ENCODE data around the gene CCM2L. TPM values are rescaled to one million over a fixed set of nuclear protein-coding genes. Genes with fewer than 3 reads are reported as not detected.

CCM2L gene
- polyA plus RNA-seq, 4 donors: 0.22 to 7.5 (median 1.5) TPM

DNA sequence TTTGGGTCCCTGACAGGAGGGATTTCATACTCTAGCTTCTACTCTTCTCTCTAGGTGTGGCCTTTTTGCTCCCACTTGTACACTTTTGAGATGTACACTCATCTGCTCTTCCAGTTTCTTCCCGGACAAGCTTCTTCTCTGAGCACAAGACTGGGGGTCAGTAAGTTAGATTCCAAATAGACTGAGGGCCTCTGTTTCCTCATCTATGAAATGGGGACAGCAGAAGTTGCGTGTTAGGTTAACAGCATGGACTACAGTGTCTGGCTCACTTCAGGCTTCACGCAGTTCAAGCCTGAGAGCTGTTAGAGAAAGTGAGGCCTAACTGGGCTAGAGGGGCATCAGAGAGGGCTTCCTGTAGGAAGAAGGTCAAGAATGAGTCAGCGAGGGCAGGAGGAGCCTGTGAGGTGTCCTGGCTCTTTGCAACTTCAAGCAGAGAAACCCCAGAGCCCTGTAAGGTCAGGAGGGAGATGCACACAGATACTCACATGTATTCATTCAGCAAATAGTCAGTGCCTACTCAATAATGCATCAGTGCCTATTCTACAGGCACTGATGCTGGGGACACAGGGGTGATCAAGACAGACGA is 21.7 kb upstream of the CCM2L start:
- Histone ChIP-seq H3K27me3 (ENCODE audit: control insufficient read depth in 3 of 3, insufficient read depth in 3 of 3, low read length in 3 of 3) (peaks cover 0 to 3% (median under 1%) of the 10 kb centered on the region in 3 donors), H3K4me1 (ENCODE audit: control insufficient read depth in 3 of 3, insufficient read depth in 2 of 3, low read depth in 1 of 3, low read length in 2 of 3) (no peaks in the 10 kb centered on the region), H3K27ac (ENCODE audit: low read depth in 1 of 3, low read length in 2 of 3) (no peak overlapping the region), H3K9me3 (ENCODE audit: control insufficient read depth in 2 of 2, insufficient read depth in 1 of 2, low read depth in 1 of 2, low read length in 1 of 2) (no peaks in the 10 kb centered on the region), H3K36me3 (ENCODE audit: control insufficient read depth in 3 of 3, insufficient read depth in 2 of 3, low read depth in 1 of 3, low read length in 3 of 3) (no peaks in the 10 kb centered on the region), H3K4me3 (ENCODE audit: low read depth in 1 of 3, low read length in 3 of 3) (no peak overlapping the region)
- DNase-seq (no peak), FAIRE-seq (no peak)
- 72 to 80% (median 72%) methylated on average over 5 of the region's 5 CpGs for WGBS, 3 donors

DNA sequence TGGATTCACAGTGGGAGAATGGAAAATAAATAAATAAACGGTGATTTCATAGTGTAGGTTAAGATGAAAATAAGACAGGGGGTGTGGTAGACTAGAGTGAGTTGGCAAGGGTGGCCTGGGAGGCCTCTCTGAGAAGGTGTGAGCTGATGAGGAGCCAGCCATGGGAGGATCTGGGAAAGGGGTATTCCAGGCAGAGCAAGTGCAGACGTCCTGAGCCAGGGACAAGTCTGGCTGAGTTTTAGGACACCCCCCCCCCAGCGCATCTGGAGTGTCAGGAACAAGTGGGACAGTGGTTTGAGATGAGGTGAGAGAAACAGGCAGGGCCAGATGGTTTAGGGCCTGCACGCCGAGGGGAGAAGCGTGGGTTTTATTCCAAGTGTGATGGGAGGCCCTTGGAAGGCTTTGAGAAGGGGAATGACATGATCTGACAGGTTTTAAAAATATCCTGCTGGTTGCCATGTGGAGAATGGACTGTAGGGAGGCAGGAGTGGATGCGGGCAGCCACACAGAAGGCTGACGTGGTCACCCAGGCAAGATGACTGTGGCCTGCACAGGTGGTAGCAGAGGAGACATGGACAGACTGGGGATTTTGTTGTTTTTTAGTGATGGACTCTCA is 21.1 kb upstream of the CCM2L start:
- no peaks in the 10 kb centered on the region for H3K4me1 ChIP-seq (ENCODE audit: control insufficient read depth in 3 of 3, insufficient read depth in 2 of 3, low read depth in 1 of 3, low read length in 2 of 3)
- no peaks in the 10 kb centered on the region for H3K36me3 ChIP-seq (ENCODE audit: control insufficient read depth in 3 of 3, insufficient read depth in 2 of 3, low read depth in 1 of 3, low read length in 3 of 3)
- WGBS, 3 donors: 67 to 76% (median 74%) methylated on average over 8 of the region's 8 CpGs
- H3K9me3 ChIP-seq (ENCODE audit: control insufficient read depth in 2 of 2, insufficient read depth in 1 of 2, low read depth in 1 of 2, low read length in 1 of 2): no peaks in the 10 kb centered on the region
- no peak overlapping the region for H3K4me3 ChIP-seq (ENCODE audit: low read depth in 1 of 3, low read length in 3 of 3)
- H3K27me3 ChIP-seq (ENCODE audit: control insufficient read depth in 3 of 3, insufficient read depth in 3 of 3, low read length in 3 of 3): peaks cover 0 to 7% (median 4%) of the 10 kb centered on the region in 3 donors
- H3K27ac ChIP-seq (ENCODE audit: low read depth in 1 of 3, low read length in 2 of 3): no peak overlapping the region
- no peak for DNase-seq
- FAIRE-seq: no peak

- FAIRE-seq (no peak), DNase-seq (no peak)
- H3K27ac ChIP-seq (ENCODE audit: low read depth in 1 of 3, low read length in 2 of 3): no peak overlapping the region
- no peak overlapping the region for H3K4me3 ChIP-seq (ENCODE audit: low read depth in 1 of 3, low read length in 3 of 3)
- H3K4me1 ChIP-seq (ENCODE audit: control insufficient read depth in 3 of 3, insufficient read depth in 2 of 3, low read depth in 1 of 3, low read length in 2 of 3): no peaks in the 10 kb centered on the region
- WGBS, 3 donors: 55 to 71% (median 59%) methylated on average over 6 of the region's 6 CpGs
- H3K9me3 ChIP-seq (ENCODE audit: control insufficient read depth in 2 of 2, insufficient read depth in 1 of 2, low read depth in 1 of 2, low read length in 1 of 2): no peaks in the 10 kb centered on the region
- H3K27me3 ChIP-seq (ENCODE audit: control insufficient read depth in 3 of 3, insufficient read depth in 3 of 3, low read length in 3 of 3): peaks cover 5 to 20% (median 8%) of the 10 kb centered on the region in 3 donors
- no peaks in the 10 kb centered on the region for H3K36me3 ChIP-seq (ENCODE audit: control insufficient read depth in 3 of 3, insufficient read depth in 2 of 3, low read depth in 1 of 3, low read length in 3 of 3)
Observed at GRCh38 chr20:31990641-31991338, 19.4 kb upstream of the CCM2L start.

- DNase-seq (no peak), FAIRE-seq (no peak)
- no peak overlapping the region for H3K27ac ChIP-seq (ENCODE audit: low read depth in 1 of 3, low read length in 2 of 3)
- H3K36me3 ChIP-seq (ENCODE audit: control insufficient read depth in 3 of 3, insufficient read depth in 2 of 3, low read depth in 1 of 3, low read length in 3 of 3): no peaks in the 10 kb centered on the region
- H3K4me3 ChIP-seq (ENCODE audit: low read depth in 1 of 3, low read length in 3 of 3): no peak overlapping the region
- no peaks in the 10 kb centered on the region for H3K4me1 ChIP-seq (ENCODE audit: control insufficient read depth in 3 of 3, insufficient read depth in 2 of 3, low read depth in 1 of 3, low read length in 2 of 3)
- 64 to 67% (median 64%) methylated on average over 1 of the region's 1 CpG for WGBS, 3 donors
- peaks cover 5 to 20% (median 8%) of the 10 kb centered on the region in 3 donors for H3K27me3 ChIP-seq (ENCODE audit: control insufficient read depth in 3 of 3, insufficient read depth in 3 of 3, low read length in 3 of 3)
- no peaks in the 10 kb centered on the region for H3K9me3 ChIP-seq (ENCODE audit: control insufficient read depth in 2 of 2, insufficient read depth in 1 of 2, low read depth in 1 of 2, low read length in 1 of 2)
Observed at GRCh38 chr20:31991339-31991705, 18.9 kb upstream of the CCM2L start.

GRCh38 chr20:31992086-31992485 is 18.2 kb upstream of the CCM2L start:
- H3K4me3 ChIP-seq (ENCODE audit: low read depth in 1 of 3, low read length in 3 of 3): no peak overlapping the region
- H3K27me3 ChIP-seq (ENCODE audit: control insufficient read depth in 3 of 3, insufficient read depth in 3 of 3, low read length in 3 of 3): peaks cover 5 to 20% (median 10%) of the 10 kb centered on the region in 3 donors
- no peaks in the 10 kb centered on the region for H3K36me3 ChIP-seq (ENCODE audit: control insufficient read depth in 3 of 3, insufficient read depth in 2 of 3, low read depth in 1 of 3, low read length in 3 of 3)
- no peaks in the 10 kb centered on the region for H3K9me3 ChIP-seq (ENCODE audit: control insufficient read depth in 2 of 2, insufficient read depth in 1 of 2, low read depth in 1 of 2, low read length in 1 of 2)
- WGBS, 3 donors: 53 to 79% (median 58%) methylated on average over 2 of the region's 2 CpGs
- DNase-seq (no peak), FAIRE-seq (no peak)
- no peaks in the 10 kb centered on the region for H3K4me1 ChIP-seq (ENCODE audit: control insufficient read depth in 3 of 3, insufficient read depth in 2 of 3, low read depth in 1 of 3, low read length in 2 of 3)
- no peak overlapping the region for H3K27ac ChIP-seq (ENCODE audit: low read depth in 1 of 3, low read length in 2 of 3)

GRCh38 chr20:31996996-31997395 is 13.2 kb upstream of the CCM2L start:
- FAIRE-seq: no peak
- H3K4me3 ChIP-seq (ENCODE audit: low read depth in 1 of 3, low read length in 3 of 3): no peak overlapping the region
- 91 to 94% (median 94%) methylated on average over 18 of the region's 18 CpGs for WGBS, 3 donors
- no peaks in the 10 kb centered on the region for H3K4me1 ChIP-seq (ENCODE audit: control insufficient read depth in 3 of 3, insufficient read depth in 2 of 3, low read depth in 1 of 3, low read length in 2 of 3)
- H3K27me3 ChIP-seq (ENCODE audit: control insufficient read depth in 3 of 3, insufficient read depth in 3 of 3, low read length in 3 of 3): peaks cover 5 to 20% (median 10%) of the 10 kb centered on the region in 3 donors
- no peaks in the 10 kb centered on the region for H3K36me3 ChIP-seq (ENCODE audit: control insufficient read depth in 3 of 3, insufficient read depth in 2 of 3, low read depth in 1 of 3, low read length in 3 of 3)
- no peak overlapping the region for H3K27ac ChIP-seq (ENCODE audit: low read depth in 1 of 3, low read length in 2 of 3)
- DNase-seq: no peak
- H3K9me3 ChIP-seq (ENCODE audit: control insufficient read depth in 2 of 2, insufficient read depth in 1 of 2, low read depth in 1 of 2, low read length in 1 of 2): no peaks in the 10 kb centered on the region

- FAIRE-seq: no peak
- 46 to 64% (median 50%) methylated on average over 2 of the region's 2 CpGs for WGBS, 3 donors
- Histone ChIP-seq H3K4me1 (ENCODE audit: control insufficient read depth in 3 of 3, insufficient read depth in 2 of 3, low read depth in 1 of 3, low read length in 2 of 3) (no peaks in the 10 kb centered on the region), H3K4me3 (ENCODE audit: low read depth in 1 of 3, low read length in 3 of 3) (no peak overlapping the region), H3K9me3 (ENCODE audit: control insufficient read depth in 2 of 2, insufficient read depth in 1 of 2, low read depth in 1 of 2, low read length in 1 of 2) (no peaks in the 10 kb centered on the region), H3K27ac (ENCODE audit: low read depth in 1 of 3, low read length in 2 of 3) (no peak overlapping the region), H3K36me3 (ENCODE audit: control insufficient read depth in 3 of 3, insufficient read depth in 2 of 3, low read depth in 1 of 3, low read length in 3 of 3) (no peaks in the 10 kb centered on the region), H3K27me3 (ENCODE audit: control insufficient read depth in 3 of 3, insufficient read depth in 3 of 3, low read length in 3 of 3) (peaks cover 5 to 20% (median 9%) of the 10 kb centered on the region in 3 donors)
- DNase-seq: no peak
Observed at GRCh38 chr20:31998246-31998645, 12.0 kb upstream of the CCM2L start.

GRCh38 chr20:32003325-32003724 is 6.9 kb upstream of the CCM2L start:
- Histone ChIP-seq H3K27me3 (ENCODE audit: control insufficient read depth in 3 of 3, insufficient read depth in 3 of 3, low read length in 3 of 3) (peaks cover 0 to 13% (median 0%) of the 10 kb centered on the region in 3 donors), H3K36me3 (ENCODE audit: control insufficient read depth in 3 of 3, insufficient read depth in 2 of 3, low read depth in 1 of 3, low read length in 3 of 3) (no peaks in the 10 kb centered on the region), H3K4me1 (ENCODE audit: control insufficient read depth in 3 of 3, insufficient read depth in 2 of 3, low read depth in 1 of 3, low read length in 2 of 3) (no peaks in the 10 kb centered on the region), H3K27ac (ENCODE audit: low read depth in 1 of 3, low read length in 2 of 3) (no peak overlapping the region), H3K9me3 (ENCODE audit: control insufficient read depth in 2 of 2, insufficient read depth in 1 of 2, low read depth in 1 of 2, low read length in 1 of 2) (no peaks in the 10 kb centered on the region), H3K4me3 (ENCODE audit: low read depth in 1 of 3, low read length in 3 of 3) (no peak overlapping the region)
- FAIRE-seq: no peak
- WGBS, 3 donors: 65 to 76% (median 69%) methylated on average over 2 of the region's 2 CpGs
- DNase-seq: no peak

All from small intestine (tissue), 7 donors.